Measurements from ENCODE around the gene ADORA2B. TPM values are rescaled to one million over a fixed set of nuclear protein-coding genes. Genes with fewer than 3 reads are reported as not detected.
A peak's percentile ranks its signal among the peaks of the same experiment; 100 is the strongest.

Gene ADORA2B
- polyA plus RNA-seq, 1 of the 3 experiments (the other 2 are of a cell fraction) = 12.6 TPM

GRCh38 chr17:15954222-15954621, 9.3 kb downstream of the ADORA2B start (continued):
- no peak for TF ChIP-seq USF1 (IDR thresholded peaks at IDR 0.05; ENCODE audit: borderline replicate concordance, low read depth)
- no peak for TF ChIP-seq GABPA (IDR thresholded peaks at IDR 0.05; ENCODE audit: low read depth)
- TF ChIP-seq ZBTB33 (IDR thresholded peaks at IDR 0.05; ENCODE audit: borderline replicate concordance, low read depth) = no peak
- TF ChIP-seq POLR2AphosphoS5 (IDR thresholded peaks at IDR 0.05; ENCODE audit: low read depth, low read length) = peak; percentile 44; the same call in 1 of the 2 replicates
- TF ChIP-seq CHD2 (IDR thresholded peaks at IDR 0.05; ENCODE audit: low read length, partially characterized antibody) = no peak
- TF ChIP-seq SMC3 (IDR thresholded peaks at IDR 0.05; ENCODE audit: low read depth, low read length) = no peak

GRCh38 chr17:15955793-15956541, 11.0 kb downstream of the ADORA2B start:
- Histone ChIP-seq H3K36me3 (replicated peaks in 1 of 2; ENCODE audit: control insufficient read depth in 1 of 2, insufficient read depth in 2 of 2, low read length in 1 of 2) (no peaks in the 10 kb centered on the region), H3K4me2 (no peak overlapping the region), H2AFZ (ENCODE audit: low read depth) (no peak overlapping the region), H3K9me3 (no peaks in the 10 kb centered on the region), H3K4me1 (ENCODE audit: control insufficient read depth in 1 of 2, insufficient read depth in 2 of 2, low read depth in 1 of 2, low read length in 1 of 2) (peaks cover 0 to 22% of the 10 kb centered on the region in 2 experiments; a peak in 1 of 4 replicates), H3K27ac (ENCODE audit: low read depth in 2 of 2, low read length in 1 of 2) (no peak overlapping the region), H3F3A (replicated peaks; ENCODE audit: insufficient read depth) (peaks cover 33% of the 10 kb centered on the region), H3K79me2 (ENCODE audit: insufficient read depth) (no peaks in the 10 kb centered on the region), H3K27me3 (ENCODE audit: insufficient read depth) (no peaks in the 10 kb centered on the region), H4K20me1 (ENCODE audit: insufficient read depth) (no peaks in the 10 kb centered on the region), H3K9ac (no peak overlapping the region), H3K4me3 (ENCODE audit: low read depth in 2 of 2, low read length in 1 of 2) (no peak overlapping the region), H3K9me2 (no peaks in the 10 kb centered on the region)
- no peak for TF ChIP-seq CHD2 (IDR thresholded peaks at IDR 0.05; ENCODE audit: low read length, partially characterized antibody)
- no peak for TF ChIP-seq RFX5 (IDR thresholded peaks at IDR 0.05; ENCODE audit: low read length)
- TF ChIP-seq GATA2 (CRISPR knock-in tag; IDR thresholded peaks at IDR 0.05) = no peak
- TF ChIP-seq RXRA (IDR thresholded peaks at IDR 0.05; ENCODE audit: borderline replicate concordance, low read depth) = no peak
- TF ChIP-seq MEF2A (IDR thresholded peaks at IDR 0.05; ENCODE audit: borderline replicate concordance, low read depth) = no peak
- no peak for TF ChIP-seq TEAD4 (IDR thresholded peaks at IDR 0.05; ENCODE audit: borderline replicate concordance, insufficient read depth)
- no peak for TF ChIP-seq USF2 (IDR thresholded peaks at IDR 0.05; ENCODE audit: borderline replicate concordance, low read depth, low read length)
- TF ChIP-seq ZBTB33 (IDR thresholded peaks at IDR 0.05; ENCODE audit: borderline replicate concordance, low read depth) = no peak
- TF ChIP-seq USF1 (IDR thresholded peaks at IDR 0.05; ENCODE audit: borderline replicate concordance, low read depth) = no peak
- TF ChIP-seq EZH2phosphoT487 (IDR thresholded peaks at IDR 0.05; ENCODE audit: borderline replicate concordance, low read depth) = no peak
- ChIA-PET POLR2A (no interaction called here), CTCF (interaction anchor here (0.9 kb wide), 1 partner anchor 12 kb away, joined by 3 read pairs; no protein-coding TSS in a partner anchor)
- 91% methylated on average over 14 of the region's 14 CpGs for WGBS (ENCODE audit: low lambda C conversion rate)
- DNase-seq = no peak
